ENCODE measurements around the gene SPAST. TPM values are rescaled to one million over a fixed set of nuclear protein-coding genes. Genes with fewer than 3 reads are reported as not detected.

Gene SPAST
- total and polyA plus RNA-seq, 2 of the 13 experiments (the other 11 are each of a cell fraction or from before 2014, with no cell fraction given) = 11.5 to 40.4 TPM

- peak; percentile 80 for TF ChIP-seq ZHX2 (IDR thresholded peaks at IDR 0.05; ENCODE audit: low read depth)
- TF ChIP-seq ZHX2 (CRISPR knock-in tag; IDR thresholded peaks at IDR 0.05; ENCODE audit: borderline replicate concordance) = peak; percentile 46; the same call in 1 of the 2 replicates
- no peak for TF ChIP-seq FLYWCH1 (CRISPR knock-in tag; IDR thresholded peaks at IDR 0.05)
- TF ChIP-seq NFE2L2 (IDR thresholded peaks at IDR 0.05; ENCODE audit: low read length) = no peak
- peak; percentile 96 for TF ChIP-seq PHF5A (CRISPR knock-in tag; IDR thresholded peaks at IDR 0.05; ENCODE audit: low read depth, unreplicated experiment)
- peak; percentile 71; the same call in 1 of the 2 replicates for TF ChIP-seq MED13 (CRISPR knock-in tag; IDR thresholded peaks at IDR 0.05)
- peak; percentile 86 for TF ChIP-seq ZNF264 (CRISPR knock-in tag; IDR thresholded peaks at IDR 0.05)
- TF ChIP-seq KDM4B (CRISPR knock-in tag; IDR thresholded peaks at IDR 0.05) = 0 out of 2 replicates have a peak, but pooled peaks have one; percentile 9
- TF ChIP-seq ZNF775 (CRISPR knock-in tag; IDR thresholded peaks at IDR 0.05; ENCODE audit: borderline replicate concordance) = 0 out of 2 replicates have a peak, but pooled peaks have one; percentile 37
- peak; percentile 73; the same call in 1 of the 2 replicates for TF ChIP-seq ZNF451 (CRISPR knock-in tag; IDR thresholded peaks at IDR 0.05)
- TF ChIP-seq TCF12 (IDR thresholded peaks at IDR 0.05) = no peak
- TF ChIP-seq TCF12 (CRISPR knock-in tag; IDR thresholded peaks at IDR 0.05) = 0 out of 2 replicates have a peak, but pooled peaks have one; percentile 13
- TF ChIP-seq ZXDC (CRISPR knock-in tag; IDR thresholded peaks at IDR 0.05) = no peak
- TF ChIP-seq FOXO4 (CRISPR knock-in tag; conservative IDR thresholded peaks at IDR 0.05) = no peak
- no peak for TF ChIP-seq NPAS2 (CRISPR knock-in tag; IDR thresholded peaks at IDR 0.05; ENCODE audit: borderline replicate concordance)
- peak; percentile 93 for TF ChIP-seq ZNF543 (CRISPR knock-in tag; IDR thresholded peaks at IDR 0.05)
- no peak for TF ChIP-seq ZNF17 (CRISPR knock-in tag; IDR thresholded peaks at IDR 0.05)
- no peak for TF ChIP-seq TRIM24 (CRISPR knock-in tag; IDR thresholded peaks at IDR 0.05)
- peak; percentile 37; the same call in 1 of the 2 replicates for TF ChIP-seq ZNF816 (CRISPR knock-in tag; IDR thresholded peaks at IDR 0.05; ENCODE audit: borderline replicate concordance)
- TF ChIP-seq HES4 (CRISPR knock-in tag; IDR thresholded peaks at IDR 0.05; ENCODE audit: borderline replicate concordance) = peak; percentile 88; the same call in 1 of the 2 replicates
- no peak for TF ChIP-seq PAF1 (CRISPR knock-in tag; IDR thresholded peaks at IDR 0.05)
Measured at GRCh38 chr2:32063310-32064020, at the start of gene SPAST (continued).

Data from HepG2 (cell line).